ENCODE results near the gene TWSG1. TPM values are rescaled to one million over a fixed set of nuclear protein-coding genes. Genes with fewer than 3 reads are reported as not detected.
"Not testable (repeated sequence)": the region's sequence is repeated elsewhere in the genome, so short reads cannot be mapped to it uniquely, and the experiment has no call there.

TWSG1 gene
- total RNA-seq, 4 donors from 2014 or later, result 10.7 to 45.2 (median 22.6) TPM

DNA sequence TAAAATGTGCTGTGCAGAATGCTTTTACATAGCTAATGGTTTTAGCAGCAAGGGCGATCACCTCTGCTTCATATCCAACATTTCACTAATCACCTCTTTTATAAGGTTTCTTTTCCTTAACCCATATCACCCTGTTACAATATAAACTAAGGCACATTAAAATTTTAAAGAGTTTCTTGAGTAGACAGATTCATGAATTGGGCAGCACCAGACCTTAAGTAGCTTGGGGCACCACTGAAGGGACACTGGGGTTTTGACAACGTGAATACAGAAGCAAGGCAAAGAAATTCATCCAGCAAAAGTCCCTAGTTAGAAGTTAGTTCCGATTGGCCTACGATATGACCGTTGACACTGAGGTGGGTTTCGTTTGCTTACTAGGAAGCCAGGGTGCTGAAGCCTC is 96.7 kb downstream of the TWSG1 start:
- H3K4me3 ChIP-seq, result no peak overlapping the region
- WGBS, 2 donors, result 91 to 93% methylated on average over 6 of the region's 6 CpGs
- no peak for DNase-seq
- no peaks in the 10 kb centered on the region for H3K36me3 ChIP-seq
- H3K9me3 ChIP-seq, result no peaks in the 10 kb centered on the region
- no peaks in the 10 kb centered on the region for H3K27me3 ChIP-seq
- peaks cover 0 to 52% (median 12%) of the 10 kb centered on the region in 3 donors for H3K4me1 ChIP-seq
- intact Hi-C loops (cut with DNase I), result no loop called here
- no peak for TF ChIP-seq POLR2A (IDR thresholded peaks at IDR 0.05)
- TF ChIP-seq, protein P1, sequence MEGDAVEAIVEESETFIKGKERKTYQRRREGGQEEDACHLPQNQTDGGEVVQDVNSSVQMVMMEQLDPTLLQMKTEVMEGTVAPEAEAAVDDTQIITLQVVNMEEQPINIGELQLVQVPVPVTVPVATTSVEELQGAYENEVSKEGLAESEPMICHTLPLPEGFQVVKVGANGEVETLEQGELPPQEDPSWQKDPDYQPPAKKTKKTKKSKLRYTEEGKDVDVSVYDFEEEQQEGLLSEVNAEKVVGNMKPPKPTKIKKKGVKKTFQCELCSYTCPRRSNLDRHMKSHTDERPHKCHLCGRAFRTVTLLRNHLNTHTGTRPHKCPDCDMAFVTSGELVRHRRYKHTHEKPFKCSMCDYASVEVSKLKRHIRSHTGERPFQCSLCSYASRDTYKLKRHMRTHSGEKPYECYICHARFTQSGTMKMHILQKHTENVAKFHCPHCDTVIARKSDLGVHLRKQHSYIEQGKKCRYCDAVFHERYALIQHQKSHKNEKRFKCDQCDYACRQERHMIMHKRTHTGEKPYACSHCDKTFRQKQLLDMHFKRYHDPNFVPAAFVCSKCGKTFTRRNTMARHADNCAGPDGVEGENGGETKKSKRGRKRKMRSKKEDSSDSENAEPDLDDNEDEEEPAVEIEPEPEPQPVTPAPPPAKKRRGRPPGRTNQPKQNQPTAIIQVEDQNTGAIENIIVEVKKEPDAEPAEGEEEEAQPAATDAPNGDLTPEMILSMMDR (IDR thresholded peaks at IDR 0.05), result no peak
- no peak overlapping the region for H3K27ac ChIP-seq

GRCh38 chr18:9433122-9433521 is 98.5 kb downstream of the TWSG1 start:
- 90 to 92% methylated on average over 7 to 10 of the region's 10 CpGs for WGBS, 2 donors
- H3K27me3 ChIP-seq; intact Hi-C loops (cut with DNase I); H3K9me3 ChIP-seq; H3K27ac ChIP-seq; H3K36me3 ChIP-seq; H3K4me3 ChIP-seq; DNase-seq: not testable (repeated sequence)
- peaks cover 0 to 48% (median 12%) of the 10 kb centered on the region in 3 donors for H3K4me1 ChIP-seq

DNA sequence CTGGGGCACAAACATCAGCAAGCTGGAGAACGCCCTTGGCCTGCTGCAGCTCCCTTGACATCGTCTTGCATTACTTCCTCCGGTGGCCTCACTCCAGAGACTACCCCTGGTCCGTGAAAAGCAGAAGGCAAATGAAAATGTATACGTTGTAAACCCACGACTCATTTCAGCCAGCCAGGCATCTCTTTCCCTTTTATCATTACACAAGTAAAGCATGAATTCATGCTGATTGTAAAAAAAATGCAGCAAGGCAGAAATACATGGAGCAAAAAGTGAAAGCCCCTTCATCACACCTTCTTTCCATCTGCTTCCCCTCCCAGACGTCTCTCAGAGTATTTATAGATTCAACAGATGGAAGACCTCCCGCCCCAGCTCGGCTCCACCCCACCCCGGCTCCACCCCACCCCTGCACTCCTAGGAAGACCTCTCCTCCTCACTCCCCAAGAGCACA is 99.1 kb downstream of the TWSG1 start:
- Histone ChIP-seq H3K36me3 (no peaks in the 10 kb centered on the region), H3K4me1 (peaks cover 0 to 42% (median 7%) of the 10 kb centered on the region in 3 donors), H3K9me3 (no peaks in the 10 kb centered on the region), H3K4me3 (no peak overlapping the region), H3K27ac (peak overlapping the region in 1 of 4 donors; percentile 3), H3K27me3 (no peaks in the 10 kb centered on the region)
- 41 to 48% methylated on average over 7 to 10 of the region's 10 CpGs for WGBS, 2 donors
- intact Hi-C loops (cut with DNase I), result no loop called here
- TF ChIP-seq POLR2A (IDR thresholded peaks at IDR 0.05), result no peak
- TF ChIP-seq, protein P1 (IDR thresholded peaks at IDR 0.05), result no peak
- no peak for DNase-seq

DNA sequence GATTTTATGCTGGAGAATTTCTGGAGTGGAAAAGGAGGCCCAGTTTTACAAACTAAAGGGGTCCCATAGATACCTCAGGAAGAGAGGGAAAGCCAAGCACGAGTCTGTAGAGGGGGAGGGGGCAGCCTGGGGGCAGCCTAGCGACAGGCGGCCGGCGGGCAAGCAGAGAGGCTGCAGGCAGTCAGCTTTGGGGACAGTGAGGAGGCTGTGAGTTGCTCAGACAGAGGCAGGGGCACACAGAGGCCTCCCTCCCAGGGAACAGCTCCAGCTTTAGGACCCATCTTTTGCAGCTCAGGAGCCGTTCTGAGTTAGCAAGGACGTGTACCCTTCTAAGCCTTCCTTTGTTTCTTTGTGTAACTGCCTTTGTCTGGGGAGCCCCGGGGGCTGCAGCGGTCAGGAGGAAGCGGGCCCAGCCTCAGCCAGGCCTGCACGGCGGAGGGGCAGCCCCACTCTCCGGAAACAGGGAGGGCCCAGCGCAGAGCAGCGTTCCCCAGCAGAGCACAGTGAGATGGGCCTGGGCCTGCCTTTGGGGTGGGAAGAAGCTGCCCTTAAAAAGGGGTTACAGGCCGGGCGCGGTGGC is 99.6 kb downstream of the TWSG1 start:
- no peak for TF ChIP-seq POLR2A (IDR thresholded peaks at IDR 0.05)
- TF ChIP-seq, protein P1 (IDR thresholded peaks at IDR 0.05), result no peak
- H3K4me1 ChIP-seq, result peaks cover 0 to 37% (median 4%) of the 10 kb centered on the region in 3 donors
- H3K4me3 ChIP-seq, result no peak overlapping the region
- intact Hi-C loops (cut with DNase I), result no loop called here
- H3K27me3 ChIP-seq, result no peaks in the 10 kb centered on the region
- no peak for DNase-seq
- peak overlapping the region in 1 of 4 donors; percentile 3 for H3K27ac ChIP-seq
- no peaks in the 10 kb centered on the region for H3K9me3 ChIP-seq
- H3K36me3 ChIP-seq, result no peaks in the 10 kb centered on the region
- 46 to 57% methylated on average over 7 to 8 of the region's 18 CpGs for WGBS, 2 donors

GRCh38 chr18:9435041-9435440 is 100.5 kb downstream of the TWSG1 start:
- peaks cover 0 to 29% (median 3%) of the 10 kb centered on the region in 3 donors for H3K4me1 ChIP-seq
- intact Hi-C loops (cut with DNase I), result no loop called here
- no peak overlapping the region for H3K4me3 ChIP-seq
- WGBS, 2 donors, result 90 to 94% methylated on average over 17 of the region's 17 CpGs
- H3K9me3 ChIP-seq, result no peaks in the 10 kb centered on the region
- no peaks in the 10 kb centered on the region for H3K27me3 ChIP-seq
- DNase-seq, result no peak
- no peaks in the 10 kb centered on the region for H3K36me3 ChIP-seq
- TF ChIP-seq, protein P1 (IDR thresholded peaks at IDR 0.05), result no peak
- TF ChIP-seq POLR2A (IDR thresholded peaks at IDR 0.05), result no peak
- no peak overlapping the region for H3K27ac ChIP-seq

All from esophagus squamous epithelium (tissue), 5 donors.